DMS53 treated with DMSO at 0.1 percent for 48 hours (cell line): ENCODE data around the gene CAPRIN2.

ENCODE experiments used
- DNase-seq: peaks from one replicate; lab custom pipeline; 2025; ENCODE audit not compliant: unreplicated experiment; lab: John Stamatoyannopoulos, UW

The CAPRIN2 gene

DNA sequence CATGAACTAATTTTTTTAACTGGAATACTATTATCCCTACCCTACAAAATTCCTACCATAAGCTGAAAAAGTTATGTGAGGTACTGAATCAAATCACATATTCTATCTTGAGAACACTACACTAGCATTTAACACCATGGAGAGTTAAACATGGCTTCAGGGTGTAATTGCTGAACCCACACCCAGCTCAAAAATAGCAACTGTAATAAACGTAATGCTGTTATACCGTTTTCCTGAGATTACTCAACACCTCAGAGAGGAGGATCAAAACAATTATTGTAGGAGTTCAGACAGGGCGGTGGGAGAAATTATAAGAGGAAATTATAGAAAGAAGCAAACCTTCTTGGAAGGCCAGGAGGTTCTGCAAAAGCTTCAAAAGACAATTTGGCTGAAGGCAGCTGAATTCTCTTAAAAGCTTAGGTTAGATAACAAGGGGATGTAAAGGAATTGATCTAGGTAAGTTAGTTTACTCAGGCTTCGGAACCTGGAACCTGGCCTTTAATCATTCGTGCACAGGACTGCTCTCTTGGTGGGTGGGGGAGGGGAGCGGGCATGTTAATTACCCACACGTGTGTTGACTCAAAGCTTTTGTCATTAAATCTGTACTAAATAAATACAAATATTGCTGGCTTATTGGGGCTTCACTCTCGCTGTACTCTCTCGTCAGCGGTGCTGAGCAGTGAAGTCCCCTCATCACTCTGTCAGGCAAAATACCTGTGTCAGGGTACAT, 47.0 kb downstream of the CAPRIN2 start:
- DNase-seq = no peak

GRCh38 chr12:30706476-30706875, 48.3 kb downstream of the CAPRIN2 start:
- DNase-seq = peak; percentile 81

DNA sequence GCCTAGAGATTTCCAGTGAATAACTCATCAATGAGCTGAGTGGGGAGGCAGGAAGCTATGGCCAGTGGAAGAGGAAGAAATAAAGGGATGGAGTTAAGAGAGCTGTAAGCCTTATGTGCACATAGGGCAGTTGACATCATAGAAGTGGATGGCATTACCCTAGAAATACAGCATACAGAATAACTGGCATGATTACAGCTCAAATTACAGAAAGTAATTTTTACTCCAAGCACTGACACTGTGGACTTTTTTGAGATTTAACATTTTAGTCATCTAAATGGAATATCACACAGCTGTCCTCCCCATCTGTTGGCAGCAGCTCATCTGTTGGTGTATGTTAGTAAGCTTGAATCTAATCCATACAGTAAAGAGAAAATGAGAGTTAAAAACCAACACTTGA, 53.7 kb downstream of the CAPRIN2 start:
- no peak for DNase-seq

- DNase-seq = no peak
Measured at GRCh38 chr12:30700216-30700900, 54.4 kb downstream of the CAPRIN2 start.

DNA sequence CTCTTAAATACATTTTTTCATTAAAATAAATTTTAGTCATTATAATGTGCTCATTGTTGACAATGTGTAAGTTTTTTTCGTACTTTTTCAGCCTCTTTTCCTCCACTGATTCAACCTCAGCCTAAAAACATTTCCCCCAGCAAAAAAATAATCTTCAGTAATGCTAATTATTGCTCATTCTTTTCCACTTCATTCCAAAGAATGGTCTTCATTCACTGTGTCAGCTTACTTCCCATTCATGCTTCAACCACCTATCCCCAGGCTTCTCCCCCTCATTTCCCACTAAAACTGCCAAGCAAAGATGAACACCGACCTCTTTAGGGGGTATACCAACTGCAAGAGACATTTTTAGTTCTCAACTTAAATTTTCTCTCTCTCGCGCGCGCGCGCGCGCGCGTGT, 56.4 kb downstream of the CAPRIN2 start:
- no peak for DNase-seq

GRCh38 chr12:30696943-30697342, 57.8 kb downstream of the CAPRIN2 start:
- no peak for DNase-seq

DNA sequence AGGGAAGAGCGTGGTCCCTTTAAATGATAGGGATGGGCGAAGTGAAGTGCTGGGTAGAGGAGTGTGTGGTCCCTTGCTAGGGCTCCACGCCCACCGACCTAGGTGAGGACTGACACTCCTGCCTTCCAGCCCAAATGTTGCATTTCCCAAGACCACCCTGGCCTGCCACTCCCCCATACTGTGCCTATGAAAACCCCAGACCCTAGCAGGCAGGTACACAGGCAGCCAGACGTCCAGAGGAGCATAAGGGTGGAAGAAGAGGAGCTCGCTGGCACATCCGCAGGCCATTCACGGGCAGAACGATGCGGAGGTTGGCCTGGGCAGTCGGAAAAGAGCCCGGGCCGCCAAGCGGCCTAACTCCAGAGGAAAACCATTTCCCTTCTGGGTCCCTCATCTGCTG, 58.3 kb downstream of the CAPRIN2 start:
- DNase-seq = no peak

GRCh38 chr12:30696103-30696408, 58.7 kb downstream of the CAPRIN2 start:
- no peak for DNase-seq

- peak; percentile 99 for DNase-seq
Measured at GRCh38 chr12:30695199-30696102, 59.3 kb downstream of the CAPRIN2 start, which contains the start of gene IPO8. IPO8 (minus strand) TSS chr12:30695869; CDS start chr12:30695647, 222 bp downstream.

GRCh38 chr12:30694412-30695198, 60.1 kb downstream of the CAPRIN2 start:
- DNase-seq = peak; percentile 84

GRCh38 chr12:30692470-30692869, 62.3 kb downstream of the CAPRIN2 start:
- DNase-seq = peak; percentile 76

DNA sequence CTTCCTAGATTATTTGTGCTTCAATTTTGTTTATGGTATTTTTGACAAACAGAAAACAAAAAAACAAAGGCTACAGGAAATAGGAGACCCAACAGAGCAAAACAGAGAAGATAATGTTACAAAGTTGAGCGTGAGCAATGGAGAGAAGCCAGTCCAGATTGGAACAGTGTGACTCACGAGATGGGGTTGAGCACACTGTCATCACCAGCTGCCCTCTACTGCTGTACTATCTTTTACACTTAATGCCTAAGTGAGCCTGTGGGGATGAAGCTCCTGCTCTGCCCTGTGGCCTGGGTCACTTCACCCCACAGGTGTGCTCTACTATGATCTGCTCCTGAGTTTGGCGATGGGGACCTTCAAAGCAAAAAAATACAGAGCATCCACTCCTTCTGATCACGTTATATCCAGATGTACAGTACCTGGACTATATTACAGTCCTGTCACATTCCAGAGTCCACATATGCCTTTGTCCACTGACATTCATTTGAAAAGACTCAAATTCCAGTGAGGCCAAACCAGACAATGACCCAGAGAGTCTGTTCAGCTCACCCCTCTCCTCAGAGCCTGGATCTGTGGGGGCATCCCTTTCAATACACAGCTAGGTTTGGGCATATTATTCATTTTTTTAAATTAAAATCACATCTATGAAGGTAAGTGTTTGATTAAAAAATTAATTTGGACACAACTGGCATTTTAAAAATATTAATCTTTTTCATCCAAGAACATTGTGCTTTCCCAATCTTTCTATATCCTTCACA, 63.5 kb downstream of the CAPRIN2 start:
- DNase-seq = peak; percentile 99

DNA sequence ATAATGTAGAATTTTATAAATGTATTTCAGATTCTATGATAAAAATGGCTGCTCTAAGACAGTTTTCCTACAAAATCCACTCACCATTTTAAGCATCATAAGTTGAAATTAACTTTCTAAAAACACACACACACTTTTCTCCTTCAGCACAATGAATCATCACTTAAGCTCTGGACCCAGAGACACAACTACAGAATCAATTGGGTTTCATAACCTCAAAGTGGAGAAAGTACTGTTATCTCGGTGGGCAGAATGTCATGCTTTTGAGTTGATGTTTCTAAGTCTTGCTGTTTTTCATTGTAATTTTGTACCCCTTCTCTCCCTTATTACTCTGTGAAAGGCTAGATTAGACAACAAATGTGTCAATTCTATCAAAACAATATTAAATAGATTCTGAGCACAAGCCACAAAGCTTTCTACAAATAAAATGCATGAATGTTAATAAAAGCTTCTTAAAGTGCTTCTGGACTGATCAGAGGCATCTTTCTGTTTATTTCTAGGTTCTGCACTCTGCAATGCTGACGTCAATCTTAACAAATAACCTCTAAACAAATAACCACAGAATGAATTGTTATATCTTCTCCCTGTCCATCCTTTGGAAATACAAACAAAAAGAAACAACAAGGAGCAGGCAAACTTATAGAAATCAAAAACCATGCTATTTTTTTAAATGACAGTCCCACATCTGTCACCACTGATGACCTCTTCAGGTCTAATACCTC, 67.3 kb downstream of the CAPRIN2 start:
- peak; percentile 98 for DNase-seq

DNA sequence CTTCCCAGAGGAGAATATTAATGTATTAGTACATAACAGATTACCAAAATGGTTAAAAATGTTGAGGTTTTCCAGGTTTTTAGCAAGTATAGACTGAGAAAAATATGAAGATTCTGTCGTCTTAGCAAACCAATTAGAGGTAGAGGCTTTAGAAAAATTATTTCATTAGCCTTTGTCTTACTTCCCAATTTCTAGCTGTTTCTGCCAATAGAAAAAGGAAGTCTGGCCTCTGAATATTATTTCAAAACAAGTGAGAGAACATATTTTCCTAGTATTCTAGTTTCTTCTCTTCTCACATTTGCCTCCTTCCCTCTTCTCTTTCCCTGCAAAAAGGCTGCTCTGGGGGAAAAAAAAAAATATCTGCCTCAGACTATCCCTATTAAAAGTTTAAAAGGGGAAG, 75.5 kb downstream of the CAPRIN2 start:
- DNase-seq = no peak

DNA sequence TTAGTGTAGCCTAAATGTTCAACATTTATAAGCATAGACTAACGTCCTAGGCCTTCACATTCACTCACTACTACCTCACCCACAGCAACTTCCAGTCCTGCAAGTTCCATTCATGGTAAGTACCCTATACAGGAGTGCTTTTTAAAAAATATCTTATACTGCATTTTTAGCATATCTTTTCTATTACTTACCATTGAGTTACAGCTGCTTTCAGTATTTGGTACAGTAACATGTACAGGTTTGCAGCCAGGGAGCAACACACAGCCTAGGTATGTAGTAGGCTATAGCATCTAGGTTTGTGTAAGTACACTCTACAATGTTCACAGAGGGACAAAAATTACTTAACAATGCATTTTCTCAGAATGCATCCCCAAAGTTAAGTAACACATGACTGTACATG, 76.5 kb downstream of the CAPRIN2 start:
- no peak for DNase-seq

DNA sequence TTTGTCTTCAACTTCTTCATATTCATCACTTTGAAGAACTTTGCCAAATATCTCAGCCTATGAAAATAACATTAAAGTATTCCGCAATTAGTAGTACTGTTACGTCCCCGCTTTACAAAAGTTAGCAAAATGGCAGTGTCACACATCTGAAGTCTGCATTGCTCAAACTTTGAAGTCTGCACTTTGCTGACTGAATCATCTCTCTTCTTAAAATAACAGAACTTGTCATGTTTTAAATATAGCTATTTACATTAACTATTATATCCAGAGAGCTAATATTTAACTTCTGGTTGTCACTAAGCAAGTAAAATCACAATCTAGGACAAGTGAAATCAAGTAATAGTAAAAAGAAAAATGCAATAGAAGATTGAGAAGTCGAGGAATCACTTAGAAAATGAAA, 93.5 kb downstream of the CAPRIN2 start:
- no peak for DNase-seq
